H1 (cell line): ENCODE results near the gene TSPAN17. TPM values are rescaled to one million over a fixed set of nuclear protein-coding genes. Genes with fewer than 3 reads are reported as not detected.
A peak's percentile ranks its signal among the peaks of the same experiment; 100 is the strongest.
"Not testable (repeated sequence)": the region's sequence is repeated elsewhere in the genome, so short reads cannot be mapped to it uniquely, and the experiment has no call there.

Experiments used
- CTCF ChIA-PET: fragments of 300-600 bp; sonication (Branson Sonifier 250); formaldehyde crosslinking; loops from one replicate; lab custom pipeline; 2021; ENCODE audit not compliant: partially characterized antibody; lab: Charles Lee
- POLR2A ChIA-PET: fragments of 300-600 bp; sonication (Branson Sonifier 250); formaldehyde crosslinking; loops from one replicate; lab custom pipeline; 2021; ENCODE audit warnings: inconsistent platforms; ENCODE audit not compliant: partially characterized antibody; lab: Charles Lee
- DNase-seq, 2 experiments: peaks; one replicate each; pipeline versions ENCODE4 v3.0.0 to v3.0.0-alpha.2; 2010 to 2022; ENCODE audit warnings: low spot score in 2 of 2, low read depth in 1 of 2, mixed read lengths in 1 of 2
- FAIRE-seq: peaks from 2 replicates; lab custom pipeline; 2011; peaks lifted over from hg19 to GRCh38; lab: Jason Lieb, UNC
- H2AFZ ChIP-seq: 2 replicates; pipeline ENCODE4 v1.8.1; 2012; ENCODE audit warnings: low read length, inconsistent platforms
- H2AK5ac ChIP-seq: 2 replicates; pipeline ENCODE4 v1.6.1; 2013; ENCODE audit warnings: low read depth, low read length
- H2BK120ac ChIP-seq: replicated peaks from 2 replicates; pipeline ENCODE3; 2013; ENCODE audit warnings: low read depth, low read length, inconsistent platforms
- H2BK12ac ChIP-seq: 2 replicates; pipeline ENCODE4 v1.6.1; 2013; ENCODE audit warnings: low read depth, low read length
- H2BK15ac ChIP-seq: 2 replicates; pipeline ENCODE4 v1.6.1; 2013; ENCODE audit warnings: low read length
- H2BK20ac ChIP-seq: 2 replicates; pipeline ENCODE4 v1.6.1; 2013; ENCODE audit warnings: low read length
- H2BK5ac ChIP-seq: 2 replicates; pipeline ENCODE4 v1.6.1; 2013; ENCODE audit warnings: low read depth, low read length
- H3K14ac ChIP-seq: 2 replicates; pipeline ENCODE4 v1.6.1; 2013; ENCODE audit warnings: inconsistent platforms; ENCODE audit not compliant: insufficient read length
- H3K18ac ChIP-seq: 2 replicates; pipeline ENCODE4 v1.6.1; 2013; ENCODE audit warnings: low read length; ENCODE audit errors: extremely low read depth
- H3K23ac ChIP-seq: 2 replicates; pipeline ENCODE4 v1.6.1; 2013; ENCODE audit warnings: inconsistent platforms; ENCODE audit not compliant: insufficient read length
- H3K23me2 ChIP-seq: 2 replicates; pipeline ENCODE4 v1.6.1; 2013; ENCODE audit warnings: low read depth, low read length
- H3K27ac ChIP-seq: 2 replicates; pipeline ENCODE4 v1.6.1; 2011; ENCODE audit warnings: low read depth, low read length, inconsistent platforms
- H3K27me3 ChIP-seq, 4 experiments: replicated peaks in 1 of 4; 1 replicate in 1 of 4; 2 replicates in 3 of 4; pipeline versions ENCODE4 v1.6.1 to v1.8.1; 2011 to 2013; ENCODE audit warnings: low read length in 3 of 4, mild to moderate bottlenecking in 3 of 4, inconsistent platforms in 2 of 4, mixed read lengths in 2 of 4, moderate library complexity in 1 of 4; ENCODE audit not compliant: control insufficient read depth in 3 of 4, insufficient read depth in 3 of 4; ENCODE audit errors: extremely low read depth in 1 of 4
- H3K36me3 ChIP-seq, 4 experiments: 2 replicates each; pipeline versions ENCODE4 v1.6.1 to v1.8.1; 2011 to 2013; ENCODE audit warnings: mild to moderate bottlenecking in 4 of 4, low read length in 3 of 4, moderate library complexity in 2 of 4, control low read depth in 1 of 4, inconsistent platforms in 1 of 4; ENCODE audit not compliant: insufficient read depth in 4 of 4, control insufficient read depth in 2 of 4
- H3K4ac ChIP-seq: replicated peaks from 2 replicates; pipeline ENCODE3; 2013; ENCODE audit warnings: low read length, low read depth, mixed read lengths, inconsistent platforms; ENCODE audit not compliant: insufficient read length
- H3K4me1 ChIP-seq, 4 experiments: replicated peaks in 1 of 4; 1 replicate in 1 of 4; 2 replicates in 3 of 4; pipeline versions ENCODE4 v1.6.1 to v1.8.1; 2011 to 2013; ENCODE audit warnings: low read length in 3 of 4, inconsistent platforms in 2 of 4, mixed read lengths in 1 of 4; ENCODE audit not compliant: insufficient read depth in 4 of 4, control insufficient read depth in 3 of 4
- H3K4me2 ChIP-seq, 2 experiments: 2 replicates each; pipeline versions ENCODE4 v1.6.1 to v1.8.1; 2011 to 2013; ENCODE audit warnings: low read depth in 2 of 2, low read length in 2 of 2, control low read depth in 1 of 2, inconsistent platforms in 1 of 2, mild to moderate bottlenecking in 1 of 2; ENCODE audit not compliant: insufficient read depth in 1 of 2
- H3K4me3 ChIP-seq, 4 experiments: fragments of 200-600, 300-600 bp in 1 of 4; sonication (generic), shearing (Covaris generic), sonication (Bioruptor Twin) in 1 of 4; 2 replicates each; pipeline versions ENCODE4 v1.5.1 to v1.8.1; 2011 to 2016; ENCODE audit warnings: low read length in 4 of 4, low read depth in 3 of 4, control low read depth in 2 of 4, inconsistent platforms in 2 of 4, mild to moderate bottlenecking in 2 of 4, mixed read lengths in 1 of 4, moderate library complexity in 1 of 4; ENCODE audit not compliant: insufficient read depth in 2 of 4; ENCODE audit errors: extremely low read depth in 1 of 4
- H3K56ac ChIP-seq: replicated peaks from 2 replicates; pipeline ENCODE3; 2013; ENCODE audit warnings: low read depth, mild to moderate bottlenecking, mixed read lengths, low read length, inconsistent platforms; ENCODE audit not compliant: insufficient read length
- H3K79me1 ChIP-seq: 2 replicates; pipeline ENCODE4 v1.6.1; 2013; ENCODE audit warnings: low read depth, low read length, control low read depth
- H3K79me2 ChIP-seq, 2 experiments: 2 replicates each; pipeline versions ENCODE4 v1.6.1 to v1.8.1; 2012 to 2013; ENCODE audit warnings: low read length in 2 of 2, mild to moderate bottlenecking in 2 of 2, inconsistent platforms in 1 of 2; ENCODE audit not compliant: insufficient read depth in 2 of 2, control insufficient read depth in 1 of 2
- H3K9ac ChIP-seq, 4 experiments: replicated peaks in 1 of 4; 1 replicate in 1 of 4; 2 replicates in 3 of 4; pipeline versions ENCODE4 v1.6.1 to v1.8.1; 2011 to 2013; ENCODE audit warnings: low read depth in 3 of 4, low read length in 3 of 4, control low read depth in 2 of 4, mild to moderate bottlenecking in 2 of 4, moderate library complexity in 2 of 4, inconsistent platforms in 1 of 4; ENCODE audit errors: extremely low read depth in 1 of 4
- H3K9me3 ChIP-seq, 2 experiments: 2 replicates each; pipeline versions ENCODE4 v1.6.1 to v1.8.1; 2012 to 2013; ENCODE audit warnings: mild to moderate bottlenecking in 2 of 2, moderate library complexity in 2 of 2, control low read depth in 1 of 2, inconsistent platforms in 1 of 2, low read depth in 1 of 2, low read length in 1 of 2, mixed read lengths in 1 of 2; ENCODE audit not compliant: insufficient read depth in 2 of 2
- H4K20me1 ChIP-seq, 2 experiments: replicated peaks in 1 of 2; 2 replicates each; pipeline versions ENCODE3 to v1.8.1; 2011 to 2013; ENCODE audit warnings: inconsistent platforms in 2 of 2, low read length in 2 of 2, mild to moderate bottlenecking in 1 of 2; ENCODE audit not compliant: insufficient read depth in 2 of 2, control insufficient read depth in 1 of 2
- H4K5ac ChIP-seq: 2 replicates; pipeline ENCODE4 v1.6.1; 2013; ENCODE audit warnings: low read length, low read depth, mixed read lengths, inconsistent platforms; ENCODE audit not compliant: insufficient read length
- H4K8ac ChIP-seq: 2 replicates; pipeline ENCODE4 v1.8.0; 2013; ENCODE audit warnings: mild to moderate bottlenecking, moderate library complexity, low read length, inconsistent platforms; ENCODE audit not compliant: insufficient read depth; ENCODE audit errors: extremely low read depth
- H4K91ac ChIP-seq: replicated peaks from 2 replicates; pipeline ENCODE3; 2013; ENCODE audit warnings: low read length, mixed read lengths, inconsistent platforms; ENCODE audit not compliant: insufficient read length
- WGBS, 2 experiments: shearing (Covaris generic) in 1 of 2; methylation state at CpG; one replicate each; pipeline versions ENCODE4 v1.1.6 to v1.1.7; 2013 to 2015; ENCODE audit warnings: low lambda C conversion rate in 2 of 2, mixed read lengths in 2 of 2, inconsistent platforms in 1 of 2, low coverage in 1 of 2, missing lambda C conversion rate in 1 of 2; ENCODE audit not compliant: insufficient replicate concordance in 2 of 2, insufficient coverage in 1 of 2, insufficient read length in 1 of 2; ENCODE audit errors: extremely low coverage in 1 of 2, missing lambda C conversion rate in 1 of 2; 5-methylcytosine and 5-hydroxymethylcytosine counted together
- polyA plus RNA-seq, 7 experiments: library from polyadenylated mRNA; depleted of rRNA in 3 of 7; stranded (reverse) in 5 of 7; unstranded in 2 of 7; fragments of >200 nt in 5 of 7; fragments of 200-250 nt in 2 of 7; gene quantifications; 1 replicate in 5 of 7; 2 replicates in 1 of 7; 4 replicates in 1 of 7; pipeline versions ENCODE4 v1.2.1 to v1.2.3, GENCODE V29; 2011 to 2013; ENCODE audit warnings: missing spikeins in 2 of 7, mixed read lengths in 2 of 7
- total RNA-seq: library from RNA; stranded (reverse); fragmentation: NEBNext Ultra II Directional; extraction: Animal tissue kit (Norgen Biotek cat#: 25700); gene quantifications from 2 replicates; pipeline ENCODE4 v1.2.1, GENCODE V29; 2021

TSPAN17 gene
- total and polyA plus RNA-seq, 2 of the 8 experiments (the other 6 are each of a cell fraction or from before 2014, with no cell fraction given): 41.5 to 53.7 TPM

DNA sequence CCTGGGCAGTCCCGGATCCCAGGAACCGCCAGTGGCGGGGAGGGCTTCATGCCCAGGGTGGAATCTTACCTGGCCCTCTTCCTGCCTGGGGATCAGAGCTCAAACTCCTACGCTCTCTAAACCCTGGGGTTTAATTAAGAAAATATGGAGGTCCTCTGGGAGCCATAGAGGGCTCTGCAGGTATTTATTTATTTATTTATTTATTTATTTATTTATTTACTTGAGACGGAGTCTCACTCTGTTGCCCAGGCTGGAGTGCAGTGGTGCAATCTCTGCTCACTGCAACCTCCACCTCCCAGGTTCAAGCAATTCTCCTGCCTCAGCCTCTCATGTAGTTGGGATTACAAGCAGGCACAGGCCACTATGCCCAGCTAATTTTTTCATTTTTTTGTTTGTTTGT, 52.2 kb downstream of the TSPAN17 start:
- not testable (repeated sequence) for H2BK15ac ChIP-seq, H3K27ac ChIP-seq, H4K8ac ChIP-seq, H3K79me2 ChIP-seq, H3K4ac ChIP-seq, H3K14ac ChIP-seq, FAIRE-seq, H3K4me3 ChIP-seq, H2BK120ac ChIP-seq, H3K23ac ChIP-seq, H2AFZ ChIP-seq, H2BK12ac ChIP-seq, H4K5ac ChIP-seq, H3K9me3 ChIP-seq, H3K4me2 ChIP-seq, H4K20me1 ChIP-seq, H3K56ac ChIP-seq, H3K18ac ChIP-seq, H3K9ac ChIP-seq, H2AK5ac ChIP-seq, H3K27me3 ChIP-seq, H3K79me1 ChIP-seq, H3K23me2 ChIP-seq, DNase-seq, H3K36me3 ChIP-seq, H2BK20ac ChIP-seq
- CTCF ChIA-PET: interaction anchor here (0.6 to 32.2 kb wide), 33 partner anchors 9 to 231 kb away, joined by 3 to 859 read pairs (median 4); partner anchors contain the start of genes HK3 and TSPAN17
- Histone ChIP-seq H3K4me1 (peaks cover 13 to 36% (median 25%) of the 10 kb centered on the region in 4 experiments), H4K91ac (peak overlapping the region; percentile 8), H2BK5ac (peak overlapping the region; percentile 49; the same call in 1 of the 2 replicates)
- POLR2A ChIA-PET: interaction anchor here (2.1 to 3.2 kb wide), 2 partner anchors 9 to 38 kb away, joined by 6 read pairs; no protein-coding TSS in a partner anchor
- WGBS, 2 experiments: 94% methylated on average over 5 of the region's 5 CpGs; no CpG with 5 or more reads in 1 of the 2 experiments
